Body of pancreas (tissue), 4 donors: ENCODE measurements around the gene RIPK3. TPM values are rescaled to one million over a fixed set of nuclear protein-coding genes. Genes with fewer than 3 reads are reported as not detected.
"Not testable (repeated sequence)": the region's sequence is repeated elsewhere in the genome, so short reads cannot be mapped to it uniquely, and the experiment has no call there.

ENCODE experiments used
- ATAC-seq: fragments of 150-250 bp; one replicate; pipeline ENCODE4 v1.9.1; 2016
- DNase-seq, 4 donors: peaks; one replicate each; pipeline ENCODE4 v3.0.0-alpha.2; 2019
- H3K27ac ChIP-seq, 4 donors: fragments of 200-600 bp; sonication (generic); 1 replicate in 3 of 4; 2 replicates in 1 of 4; pipeline versions ENCODE4 v1.5.1 to v1.6.1; 2016 to 2019; ENCODE audit warnings: mild to moderate bottlenecking in 1 of 4, mixed read lengths in 1 of 4, moderate library complexity in 1 of 4
- H3K27me3 ChIP-seq, 2 donors: fragments of 200-600 bp; sonication (generic); one replicate each; pipeline ENCODE4 v1.6.0; 2016; ENCODE audit warnings: mild to moderate bottlenecking in 1 of 2
- H3K36me3 ChIP-seq, 2 donors: fragments of 200-600 bp; sonication (generic); replicated peaks in 1 of 2; 2 replicates each; pipeline ENCODE4 v1.5.1; 2016; ENCODE audit warnings: low read depth in 2 of 2; ENCODE audit not compliant: insufficient read depth in 1 of 2
- H3K4me1 ChIP-seq: fragments of 200-600 bp; sonication (generic); one replicate; pipeline ENCODE4 v1.6.0; 2016
- H3K4me3 ChIP-seq, 2 donors: fragments of 200-600 bp; sonication (generic); 1 replicate in 1 of 2; 2 replicates in 1 of 2; pipeline ENCODE4 v1.5.1; 2016 to 2019
- H3K9me3 ChIP-seq, 3 donors: fragments of 200-600 bp; sonication (generic); 1 replicate in 2 of 3; 2 replicates in 1 of 3; pipeline ENCODE4 v1.5.1; 2016
- CTCF ChIP-seq, 7 experiments: fragments of 450-650 bp in 4 of 7; fragments of 200-600 bp in 3 of 7; sonication (generic) in 3 of 7; IDR thresholded peaks; one replicate each; pipeline ENCODE4 v1.5.1; 2016 to 2019; ENCODE audit warnings: antibody characterized with exemption in 7 of 7
- POLR2A ChIP-seq, 3 donors: fragments of 450-650 bp; IDR thresholded peaks; one replicate each; pipeline ENCODE4 v1.6.1; 2016; ENCODE audit warnings: antibody characterized with exemption in 3 of 3, mild to moderate bottlenecking in 2 of 3
- WGBS, 2 donors: methylation state at CpG; one replicate each; pipeline ENCODE4 v1.1.5; 2017; 5-methylcytosine and 5-hydroxymethylcytosine counted together
- intact Hi-C: fragments of 100-400 bp; cut with DNase I; formaldehyde crosslinking; loops from one replicate; pipeline ENCODE4 v1.15.1; 2023
- total RNA-seq, 2 donors: library from RNA; depleted of rRNA; stranded (reverse); fragments of >200 nt; gene quantifications; one replicate each; pipeline ENCODE4 v1.1.0, GENCODE V29; 2016

RIPK3 gene
- total RNA-seq, 2 donors from 2014 or later: 6.0 to 9.9 TPM

- no peaks in the 10 kb centered on the region for H3K27me3 ChIP-seq
- H3K9me3 ChIP-seq: no peaks in the 10 kb centered on the region
- 67 to 80% methylated on average over 7 of the region's 7 CpGs for WGBS, 2 donors
- intact Hi-C loops: no loop called here
- ATAC-seq (no peak), DNase-seq (no peak)
- H3K4me1 ChIP-seq: peaks cover 19% of the 10 kb centered on the region
- no peak overlapping the region for H3K4me3 ChIP-seq
- no peak for TF ChIP-seq CTCF (IDR thresholded peaks at IDR 0.05)
- TF ChIP-seq POLR2A (IDR thresholded peaks at IDR 0.05): no peak
- H3K27ac ChIP-seq: no peak overlapping the region
- no peaks in the 10 kb centered on the region for H3K36me3 ChIP-seq
Observed at GRCh38 chr14:24377126-24377525, 37.3 kb upstream of the RIPK3 start.

- WGBS, 2 donors: 73 to 78% methylated on average over 13 to 16 of the region's 16 CpGs
- ATAC-seq: no peak
- H3K4me1 ChIP-seq: peaks cover 19% of the 10 kb centered on the region
- TF ChIP-seq POLR2A (IDR thresholded peaks at IDR 0.05): no peak
- TF ChIP-seq CTCF (IDR thresholded peaks at IDR 0.05): no peak
- no peak for DNase-seq
- H3K36me3 ChIP-seq: no peaks in the 10 kb centered on the region
- no peak overlapping the region for H3K4me3 ChIP-seq
- H3K27ac ChIP-seq: no peak overlapping the region
- no peaks in the 10 kb centered on the region for H3K27me3 ChIP-seq
- intact Hi-C loops: no loop called here
- H3K9me3 ChIP-seq: no peaks in the 10 kb centered on the region
Observed at GRCh38 chr14:24376448-24377070, 36.8 kb upstream of the RIPK3 start.

- WGBS, 2 donors: 75 to 78% methylated on average over 9 to 12 of the region's 12 CpGs
Observed at GRCh38 chr14:24372701-24373416, 33.1 kb upstream of the RIPK3 start.

GRCh38 chr14:24371605-24372004 lies 31.8 kb upstream of the RIPK3 start:
- intact Hi-C loops: loop anchor here (5.0 kb wide), 2 partner anchors 41 to 61 kb away; no protein-coding TSS in a partner anchor
- WGBS, 2 donors: 81 to 91% methylated on average over 3 of the region's 3 CpGs
- not testable (repeated sequence) for H3K27ac ChIP-seq, H3K9me3 ChIP-seq, H3K4me3 ChIP-seq, ATAC-seq, H3K27me3 ChIP-seq, H3K36me3 ChIP-seq, DNase-seq
- H3K4me1 ChIP-seq: peaks cover 12% of the 10 kb centered on the region

More at GRCh38 chr14:24372701-24373416, 33.1 kb upstream of the RIPK3 start:
- DNase-seq (peak in 1 of 4 donors; percentile 17), ATAC-seq (no peak)
- no peak overlapping the region for H3K4me3 ChIP-seq
- no peaks in the 10 kb centered on the region for H3K27me3 ChIP-seq
- no peaks in the 10 kb centered on the region for H3K36me3 ChIP-seq
- intact Hi-C loops: loop anchor here (5.0 kb wide), 2 partner anchors 39 to 59 kb away; no protein-coding TSS in a partner anchor
- TF ChIP-seq CTCF (IDR thresholded peaks at IDR 0.05) (no peak), POLR2A (IDR thresholded peaks at IDR 0.05) (no peak)
- H3K27ac ChIP-seq: no peak overlapping the region
- H3K9me3 ChIP-seq: no peaks in the 10 kb centered on the region
- H3K4me1 ChIP-seq: peaks cover 6% of the 10 kb centered on the region

- no peak overlapping the region for H3K4me3 ChIP-seq
- no peaks in the 10 kb centered on the region for H3K27me3 ChIP-seq
- no peak for TF ChIP-seq POLR2A (IDR thresholded peaks at IDR 0.05)
- TF ChIP-seq CTCF (IDR thresholded peaks at IDR 0.05): no peak
- H3K9me3 ChIP-seq: no peaks in the 10 kb centered on the region
- peaks cover 19% of the 10 kb centered on the region for H3K4me1 ChIP-seq
- WGBS, 2 donors: 72 to 75% methylated on average over 1 of the region's 1 CpG
- intact Hi-C loops: loop anchor here (5.0 kb wide), 2 partner anchors 42 to 62 kb away; no protein-coding TSS in a partner anchor
- H3K36me3 ChIP-seq: no peaks in the 10 kb centered on the region
- H3K27ac ChIP-seq: no peak overlapping the region
- DNase-seq: no peak
- ATAC-seq: no peak
Observed at GRCh38 chr14:24370748-24371147, 31.0 kb upstream of the RIPK3 start.
